Activated CD4-positive, alpha-beta T cell treated with anti-CD3 and anti-CD28 coated beads, Interleukin-2, amount 10 ng/mL, durations not matched to agents 7 days and 5 days (primary cell): ENCODE measurements around the gene PPIA. TPM values are rescaled to one million over a fixed set of nuclear protein-coding genes. Genes with fewer than 3 reads are reported as not detected.
A peak's percentile ranks its signal among the peaks of the same experiment; 100 is the strongest.

ENCODE experiments used
- CTCF ChIA-PET: fragments of 350-600 bp; sonication (Branson Sonifier 250); formaldehyde crosslinking; loops from one replicate; lab custom pipeline; 2021; ENCODE audit warnings: antibody characterized with exemption; lab: Charles Lee
- POLR2A ChIA-PET: fragments of 350-600 bp; sonication (Branson Sonifier 250); formaldehyde crosslinking; loops from one replicate; lab custom pipeline; 2021; ENCODE audit warnings: antibody characterized with exemption; lab: Charles Lee
- DNase-seq: peaks from one replicate; pipeline ENCODE4 v3.0.0-alpha.2; 2020
- H3K27ac Mint-ChIP-seq: one replicate; pipeline ENCODE4 v1.8.0; 2021; ENCODE audit warnings: mild to moderate bottlenecking, moderate library complexity, mixed read lengths
- H3K27me3 Mint-ChIP-seq: one replicate; pipeline ENCODE4 v1.8.0; 2021; ENCODE audit warnings: mixed read lengths
- H3K36me3 Mint-ChIP-seq: one replicate; pipeline ENCODE4 v1.8.0; 2021; ENCODE audit warnings: low read depth, mixed read lengths
- H3K4me1 Mint-ChIP-seq: one replicate; pipeline ENCODE4 v1.8.0; 2021; ENCODE audit warnings: mixed read lengths
- H3K4me3 Mint-ChIP-seq: one replicate; pipeline ENCODE4 v1.8.0; 2021; ENCODE audit warnings: mild to moderate bottlenecking, moderate library complexity, mixed read lengths
- H3K9me3 Mint-ChIP-seq: one replicate; pipeline ENCODE4 v1.8.0; 2021; ENCODE audit warnings: mixed read lengths
- total RNA-seq, 2 experiments: library from RNA; stranded (reverse); gene quantifications; one replicate each; pipeline ENCODE4 v1.2.3, GENCODE V29; 2021

The PPIA gene
- 1,000 to 10,000 TPM; 1,993 to 2,183 TPM for total RNA-seq

DNA sequence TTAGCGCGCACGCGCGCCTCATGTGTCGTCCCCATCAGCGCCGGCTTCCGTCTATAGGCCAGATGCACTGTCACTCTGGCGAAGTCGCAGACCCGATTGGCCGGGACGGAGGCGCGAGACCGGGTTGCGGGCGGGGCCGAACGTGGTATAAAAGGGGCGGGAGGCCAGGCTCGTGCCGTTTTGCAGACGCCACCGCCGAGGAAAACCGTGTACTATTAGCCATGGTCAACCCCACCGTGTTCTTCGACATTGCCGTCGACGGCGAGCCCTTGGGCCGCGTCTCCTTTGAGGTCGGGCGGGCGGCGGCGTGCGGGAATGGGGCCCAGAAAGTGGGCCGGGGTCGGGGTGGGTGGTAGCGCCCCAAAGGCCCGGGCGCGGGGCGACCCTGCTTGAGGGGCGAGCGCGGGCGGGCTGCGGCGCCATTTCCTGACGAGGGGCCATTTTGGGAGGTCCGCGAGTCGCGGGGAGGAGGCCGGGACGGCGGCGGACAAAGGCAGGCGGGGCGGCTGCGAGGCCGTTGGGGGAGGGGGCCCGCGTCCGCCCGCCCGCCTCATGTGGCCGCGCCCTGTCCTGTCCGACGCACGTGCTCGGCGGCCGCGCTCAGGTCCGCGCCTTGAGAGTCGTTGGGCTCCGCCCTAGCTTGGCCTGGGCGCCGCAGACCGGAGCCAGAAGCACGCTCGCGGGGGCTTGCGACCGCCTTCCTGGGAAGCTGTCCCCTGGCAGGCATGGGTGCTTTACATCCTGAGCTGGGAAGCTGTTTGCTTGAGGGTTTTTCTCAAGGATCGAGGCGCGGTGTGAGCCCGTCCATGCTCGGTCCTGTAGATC, at the start of gene PPIA:
Gene PPIA (plus strand): TSS at position 178 of the 825 bp plus-strand sequence. CDS start 44 bp downstream, at position 222.
- peak; percentile 99 for DNase-seq
- Mint-ChIP-seq H3K36me3 (peaks cover 43% of the 10 kb centered on the region), H3K4me3 (peak within 1 kb of the TSS; percentile 92), H3K27me3 (no peaks in the 10 kb centered on the region), H3K27ac (peak within 1 kb of the TSS; percentile 99), H3K9me3 (no peaks in the 10 kb centered on the region), H3K4me1 (peaks cover 43% of the 10 kb centered on the region)
- CTCF ChIA-PET = interaction anchor here (0.6 to 2.0 kb wide), 5 partner anchors 47 to 340 kb away, joined by 3 to 5 read pairs (median 3); no protein-coding TSS in a partner anchor
- POLR2A ChIA-PET = interaction anchor here (0.6 kb wide), 1 partner anchor 214 kb away, joined by 3 read pairs; the partner anchor contains the start of gene TMED4

DNA sequence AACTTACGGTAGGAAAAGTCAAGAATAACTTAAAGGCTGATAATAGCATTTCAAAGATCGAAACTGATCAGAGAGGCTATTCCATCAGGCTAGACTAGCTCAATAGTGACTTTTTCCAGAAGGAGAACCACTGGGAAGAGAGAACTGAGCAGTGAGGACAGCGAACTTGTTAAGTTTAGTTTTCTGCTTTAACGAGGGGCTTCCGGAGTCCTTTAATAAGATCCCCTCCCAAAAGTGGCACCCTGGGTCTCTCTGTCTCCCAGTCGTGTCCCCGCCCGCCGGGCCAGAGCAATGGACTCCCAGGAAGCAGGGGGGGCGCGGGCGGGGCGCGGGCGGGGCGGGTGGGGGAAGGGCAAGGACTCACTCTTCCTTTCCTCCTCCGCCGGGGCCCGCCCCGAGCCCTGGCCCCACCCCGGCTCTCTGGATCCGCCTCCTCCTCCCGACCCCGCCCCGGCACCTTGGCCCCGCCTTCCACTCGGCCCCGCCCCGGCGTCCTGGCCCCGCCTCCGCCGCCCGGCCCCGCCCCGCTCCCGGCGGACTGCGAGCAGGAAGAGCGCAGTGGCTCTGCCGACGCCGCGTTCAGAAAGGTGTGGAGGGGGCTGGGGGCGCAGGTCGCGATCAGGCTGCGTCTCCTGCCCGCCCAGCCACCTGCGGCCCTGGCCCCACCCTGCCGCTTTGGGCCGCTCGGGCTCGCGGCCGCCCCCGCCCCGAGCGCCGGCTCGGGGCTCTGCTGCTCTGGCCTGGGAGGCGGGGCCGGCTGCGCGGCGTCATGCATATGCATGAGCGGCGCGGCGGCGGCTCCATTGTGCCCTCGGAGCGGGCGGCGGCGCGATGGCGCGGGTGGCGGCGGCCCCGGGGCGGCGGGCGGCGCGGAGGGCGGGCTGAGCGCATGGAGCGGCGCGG, 48.2 kb upstream of the PPIA start, which contains the start of gene ZMIZ2:
Gene ZMIZ2 (plus strand): TSS at position 803 of the 903 bp plus-strand sequence. CDS start 7,403 bp downstream, outside the sequence.
- Mint-ChIP-seq H3K4me1 (peaks cover 35% of the 10 kb centered on the region), H3K36me3 (peaks cover 16% of the 10 kb centered on the region), H3K27me3 (no peaks in the 10 kb centered on the region), H3K27ac (peak within 1 kb of the TSS; percentile 79), H3K4me3 (peak within 1 kb of the TSS; percentile 81), H3K9me3 (no peaks in the 10 kb centered on the region)
- POLR2A ChIA-PET = no interaction called here
- DNase-seq = peak; percentile 91
- CTCF ChIA-PET = interaction anchor here (0.9 to 1.7 kb wide), 2 partner anchors 10 to 160 kb away, joined by 4 to 5 read pairs; no protein-coding TSS in a partner anchor

DNA sequence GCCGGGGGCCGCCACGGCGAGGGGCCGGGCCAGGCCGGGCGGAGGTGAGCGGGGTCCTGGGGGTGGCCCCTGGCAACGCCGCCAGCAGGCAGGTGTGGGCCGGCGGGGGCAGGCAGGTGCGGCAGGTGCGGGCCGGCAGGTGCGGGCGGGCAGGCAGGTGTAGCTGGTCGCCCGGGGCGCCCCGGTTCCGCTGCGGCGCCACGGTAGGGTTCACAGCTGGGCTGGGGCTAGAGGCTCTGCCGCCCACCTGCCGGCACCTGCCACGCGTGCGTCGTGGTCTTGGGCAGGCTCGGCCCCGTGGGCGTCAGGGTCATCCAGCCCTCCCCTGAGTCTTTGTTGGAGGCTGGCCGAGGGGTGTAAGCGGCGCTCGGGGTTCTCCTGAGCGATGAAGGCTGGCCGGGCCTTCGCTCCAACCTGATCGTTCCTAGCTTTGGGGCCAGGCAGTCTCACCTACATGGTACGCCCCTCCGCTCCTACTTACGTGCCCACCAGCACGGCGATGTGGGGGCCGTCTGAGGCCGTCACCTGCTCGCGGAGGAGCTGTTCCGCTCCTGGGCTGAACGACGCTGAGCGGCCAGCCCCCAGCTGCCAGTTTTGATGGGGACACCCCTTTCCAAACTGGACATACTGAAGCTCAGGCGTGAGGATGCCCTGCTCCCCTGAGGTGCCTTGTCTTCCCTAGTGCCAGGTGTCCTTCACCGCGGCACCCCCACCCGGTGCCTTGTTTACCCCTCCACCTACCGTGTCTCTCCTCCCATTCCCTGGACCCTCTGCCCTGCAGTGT, 47.3 kb upstream of the PPIA start:
- CTCF ChIA-PET = interaction anchor here (1.0 to 1.7 kb wide), 3 partner anchors 38 to 161 kb away, joined by 3 to 5 read pairs (median 3); no protein-coding TSS in a partner anchor
- H3K4me1 Mint-ChIP-seq = peaks cover 38% of the 10 kb centered on the region
- no peak for DNase-seq
- H3K27ac Mint-ChIP-seq = peak overlapping the region; percentile 79
- peak overlapping the region; percentile 81 for H3K4me3 Mint-ChIP-seq
- H3K36me3 Mint-ChIP-seq = peaks cover 16% of the 10 kb centered on the region
- no peaks in the 10 kb centered on the region for H3K27me3 Mint-ChIP-seq
- POLR2A ChIA-PET = interaction anchor here (0.5 to 1.4 kb wide), 2 partner anchors 98 to 143 kb away, joined by 3 to 5 read pairs; partner anchors contain the start of gene OGDH
- no peaks in the 10 kb centered on the region for H3K9me3 Mint-ChIP-seq

DNA sequence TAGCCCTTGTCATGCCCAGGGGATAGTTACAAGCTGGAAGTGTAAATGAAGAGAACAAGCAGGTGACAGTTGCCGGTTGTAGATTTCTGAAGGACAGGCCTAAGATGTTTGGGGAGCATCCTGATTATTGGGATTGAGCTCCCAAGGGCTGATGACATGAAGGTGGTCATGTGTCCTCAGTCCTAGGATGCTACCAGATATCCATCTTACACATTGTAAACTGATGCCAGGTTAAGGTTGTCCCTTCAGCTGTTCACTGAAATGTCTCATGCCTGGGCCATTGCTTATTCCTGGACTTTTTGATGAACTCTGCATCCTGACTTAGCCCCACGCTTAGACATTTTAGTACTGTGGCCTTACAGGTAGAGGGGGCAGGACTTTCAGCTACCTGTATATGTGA, 46.5 kb upstream of the PPIA start:
- H3K9me3 Mint-ChIP-seq = no peaks in the 10 kb centered on the region
- H3K4me3 Mint-ChIP-seq = peak overlapping the region; percentile 81
- H3K36me3 Mint-ChIP-seq = peaks cover 16% of the 10 kb centered on the region
- POLR2A ChIA-PET = interaction anchor here (0.6 to 1.4 kb wide), 2 partner anchors 23 to 144 kb away, joined by 5 to 6 read pairs; partner anchors contain the start of gene OGDH
- H3K4me1 Mint-ChIP-seq = peaks cover 45% of the 10 kb centered on the region
- H3K27me3 Mint-ChIP-seq = no peaks in the 10 kb centered on the region
- CTCF ChIA-PET = interaction anchor here (1.2 to 1.7 kb wide), 2 partner anchors 42 to 162 kb away, joined by 3 to 5 read pairs; no protein-coding TSS in a partner anchor
- peak overlapping the region; percentile 81 for H3K27ac Mint-ChIP-seq
- no peak for DNase-seq

DNA sequence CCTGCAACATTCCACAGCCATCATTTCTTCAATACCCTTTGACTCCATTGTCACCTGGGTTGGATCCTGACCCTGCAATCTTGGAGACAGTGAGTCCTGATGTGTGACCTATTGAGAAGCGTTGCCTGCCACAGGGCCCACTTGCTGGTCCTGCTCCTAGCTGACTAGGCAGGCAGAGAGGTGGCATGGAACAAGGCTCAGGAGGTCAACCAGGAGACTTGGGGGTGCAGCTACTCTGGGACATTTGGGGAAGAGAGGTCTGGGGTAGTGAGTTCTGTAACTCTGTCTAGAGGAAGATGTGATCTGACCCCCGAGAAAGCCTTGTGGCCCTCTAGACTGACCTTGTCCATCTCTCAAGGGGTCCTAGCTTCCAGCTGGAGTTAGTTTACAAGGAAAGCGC, 46.1 kb upstream of the PPIA start:
- H3K4me1 Mint-ChIP-seq = peaks cover 46% of the 10 kb centered on the region
- ChIA-PET CTCF (interaction anchor here (1.2 kb wide), 1 partner anchor 41 kb away, joined by 3 read pairs; no protein-coding TSS in a partner anchor), POLR2A (interaction anchor here (0.6 to 1.4 kb wide), 2 partner anchors 22 to 144 kb away, joined by 5 to 6 read pairs; partner anchors contain the start of gene OGDH)
- H3K4me3 Mint-ChIP-seq = peak overlapping the region; percentile 81
- no peaks in the 10 kb centered on the region for H3K27me3 Mint-ChIP-seq
- no peaks in the 10 kb centered on the region for H3K9me3 Mint-ChIP-seq
- no peak for DNase-seq
- peak overlapping the region; percentile 81 for H3K27ac Mint-ChIP-seq
- peaks cover 16% of the 10 kb centered on the region for H3K36me3 Mint-ChIP-seq

DNA sequence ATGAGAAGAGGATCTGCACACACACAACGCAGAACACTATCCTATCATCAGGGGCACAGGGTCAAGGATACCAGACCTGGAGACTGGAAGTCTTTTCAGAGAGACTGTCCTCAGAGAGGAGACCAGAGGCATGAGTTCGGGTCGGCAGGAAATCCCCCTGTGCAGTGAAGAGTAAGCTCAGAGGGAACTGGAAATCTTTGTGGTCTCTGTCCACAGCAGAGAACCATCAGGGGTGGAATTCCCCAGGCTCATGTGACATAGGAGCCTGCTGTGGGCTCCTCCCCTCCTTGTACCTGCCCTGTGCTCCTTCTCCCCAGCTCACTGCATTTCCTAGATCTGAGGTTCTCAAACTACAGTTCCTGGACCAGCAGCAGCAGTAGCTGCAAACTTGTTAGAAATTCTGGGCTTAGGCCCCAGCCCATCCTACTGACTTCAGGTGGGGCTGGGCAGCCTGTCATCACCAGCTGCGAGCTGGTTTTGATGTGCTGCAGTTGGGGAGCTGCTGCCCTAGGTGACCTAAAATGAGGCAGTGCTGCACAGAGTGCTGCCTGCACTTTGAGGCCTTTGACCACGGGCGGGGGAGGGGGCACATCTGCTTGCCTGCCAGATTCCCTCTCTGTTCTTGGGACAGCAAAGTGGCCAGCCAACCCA, 45.4 kb upstream of the PPIA start:
- no peaks in the 10 kb centered on the region for H3K9me3 Mint-ChIP-seq
- H3K27ac Mint-ChIP-seq = peak overlapping the region; percentile 81
- ChIA-PET POLR2A (interaction anchor here (0.6 kb wide), 1 partner anchor 97 kb away, joined by 3 read pairs; the partner anchor contains the start of gene H2AZ2), CTCF (interaction anchor here (0.8 kb wide), 1 partner anchor 21 kb away, joined by 3 read pairs; no protein-coding TSS in a partner anchor)
- H3K27me3 Mint-ChIP-seq = no peaks in the 10 kb centered on the region
- peak; percentile 46 for DNase-seq
- H3K36me3 Mint-ChIP-seq = peaks cover 16% of the 10 kb centered on the region
- peaks cover 46% of the 10 kb centered on the region for H3K4me1 Mint-ChIP-seq
- H3K4me3 Mint-ChIP-seq = peak overlapping the region; percentile 81

DNA sequence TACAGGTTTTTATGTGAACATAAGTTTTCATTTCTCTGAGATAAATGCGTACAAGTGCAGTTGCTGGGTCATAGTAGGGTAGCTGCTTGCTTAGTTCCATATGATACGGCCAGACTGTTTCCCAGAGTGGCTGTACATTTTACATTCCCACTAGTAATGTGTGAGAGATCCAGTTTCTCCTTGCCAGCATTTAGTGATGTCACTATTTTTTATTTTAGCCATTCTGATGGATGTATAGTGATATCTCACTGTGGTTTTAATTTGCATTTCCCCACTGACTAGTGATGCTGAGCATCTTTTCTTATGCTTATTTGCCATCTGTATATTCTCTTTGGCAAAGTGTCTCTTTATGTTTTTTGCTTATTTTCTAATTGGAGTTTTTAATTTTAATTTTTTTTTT, 43.7 kb upstream of the PPIA start:
- Mint-ChIP-seq H3K9me3 (no peaks in the 10 kb centered on the region), H3K27me3 (no peaks in the 10 kb centered on the region), H3K4me3 (no peak overlapping the region), H3K4me1 (peaks cover 42% of the 10 kb centered on the region), H3K36me3 (peaks cover 18% of the 10 kb centered on the region), H3K27ac (no peak overlapping the region)
- ChIA-PET CTCF (interaction anchor here (0.7 to 1.6 kb wide), 4 partner anchors 15 to 218 kb away, joined by 3 to 4 read pairs (median 4); no protein-coding TSS in a partner anchor), POLR2A (no interaction called here)
- no peak for DNase-seq

DNA sequence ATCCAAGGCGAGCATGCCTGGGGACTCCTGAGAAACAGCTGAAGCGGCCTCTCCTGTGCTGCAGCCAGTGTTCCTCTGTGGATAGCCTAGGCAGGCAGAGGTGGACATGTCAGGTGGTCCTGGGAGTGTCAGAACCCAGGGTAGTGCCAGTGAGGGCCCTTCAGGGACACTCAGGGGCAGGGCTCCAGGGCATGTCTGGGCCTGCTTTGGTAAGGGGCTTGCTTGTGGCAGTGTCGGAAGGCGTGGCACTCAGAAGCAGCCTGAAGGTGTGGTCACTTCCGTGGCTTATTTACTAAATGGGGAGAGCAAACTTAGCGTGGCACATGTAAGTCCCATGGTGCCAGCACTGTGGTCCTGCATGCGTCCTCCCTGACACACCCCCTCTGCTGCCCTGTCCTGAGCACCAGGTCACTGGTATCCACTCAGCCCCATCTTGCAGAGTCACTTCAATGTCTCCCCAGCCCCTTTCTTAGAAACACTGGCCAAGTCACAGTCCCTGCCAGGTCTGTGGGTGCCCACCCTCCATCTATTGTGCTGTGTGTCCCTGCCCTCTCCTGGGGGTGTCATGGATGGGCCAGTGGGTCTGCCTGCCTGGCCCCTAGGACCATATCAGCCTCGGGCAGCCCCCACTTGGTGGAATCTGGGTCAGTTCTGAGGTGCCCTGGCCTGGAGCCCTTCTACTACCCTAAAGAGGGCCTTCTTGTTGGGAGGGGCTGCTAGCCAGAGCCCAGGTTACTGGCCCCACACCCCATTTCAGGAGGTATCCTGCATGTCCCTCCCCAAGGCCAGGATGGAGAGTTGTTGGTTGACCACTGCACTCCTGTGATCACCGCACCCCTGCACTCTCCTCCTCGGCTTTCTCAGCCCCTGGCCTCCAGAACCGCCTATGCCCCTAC, 41.4 kb upstream of the PPIA start:
- Mint-ChIP-seq H3K36me3 (peaks cover 20% of the 10 kb centered on the region), H3K4me3 (no peak overlapping the region), H3K27me3 (no peaks in the 10 kb centered on the region), H3K4me1 (peaks cover 34% of the 10 kb centered on the region), H3K27ac (peak overlapping the region; percentile 46), H3K9me3 (no peaks in the 10 kb centered on the region)
- POLR2A ChIA-PET = no interaction called here
- DNase-seq = no peak
- CTCF ChIA-PET = interaction anchor here (1.0 kb wide), 1 partner anchor 72 kb away, joined by 4 read pairs; no protein-coding TSS in a partner anchor

DNA sequence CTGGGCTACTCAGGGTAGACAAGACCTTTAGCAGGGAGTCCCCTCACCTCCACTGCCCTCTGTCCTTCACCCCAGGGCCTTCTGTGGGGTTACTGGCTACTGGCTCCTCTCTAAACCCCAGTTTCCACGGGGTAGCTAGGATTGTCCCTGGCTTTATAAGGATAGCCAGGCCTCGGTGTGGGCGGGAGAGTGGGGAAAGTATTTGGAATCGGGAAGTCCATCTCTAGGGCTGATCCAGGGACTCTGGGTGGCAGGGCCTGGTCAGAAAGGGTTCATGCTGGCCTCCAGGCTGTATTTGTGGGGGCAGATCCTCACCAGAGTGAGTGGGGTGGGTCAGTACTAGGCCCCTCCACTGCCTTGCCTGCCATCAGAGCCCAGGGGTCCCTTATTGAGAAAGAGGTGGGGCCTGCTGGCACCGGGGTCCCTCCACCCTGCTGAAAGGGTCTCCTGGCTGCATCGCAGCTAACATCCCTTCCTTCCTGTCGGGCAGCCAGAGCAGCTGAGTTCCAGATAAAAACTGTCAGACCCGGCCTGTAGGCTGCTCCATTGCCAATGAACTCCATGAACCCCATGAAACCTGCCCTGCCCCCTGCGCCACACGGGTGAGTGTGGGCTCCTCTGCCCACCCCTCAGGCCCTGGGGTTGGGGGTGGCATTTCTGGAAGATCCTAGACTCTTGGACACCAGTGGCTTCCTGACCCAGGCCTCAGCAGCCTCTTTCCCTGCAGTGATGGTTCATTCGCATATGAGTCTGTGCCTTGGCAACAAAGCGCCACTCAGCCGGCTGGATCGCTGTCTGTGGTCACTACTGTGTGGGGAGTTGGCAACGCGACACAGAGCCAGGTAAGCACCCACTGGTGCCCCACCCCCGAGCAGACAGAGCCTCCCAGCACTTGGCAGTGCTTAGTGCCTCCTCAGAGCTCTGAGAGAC, 40.5 kb upstream of the PPIA start:
- POLR2A ChIA-PET = no interaction called here
- H3K9me3 Mint-ChIP-seq = no peaks in the 10 kb centered on the region
- CTCF ChIA-PET = interaction anchor here (1.0 kb wide), 1 partner anchor 71 kb away, joined by 4 read pairs; no protein-coding TSS in a partner anchor
- H3K27ac Mint-ChIP-seq = peak overlapping the region; percentile 19
- no peak overlapping the region for H3K4me3 Mint-ChIP-seq
- H3K36me3 Mint-ChIP-seq = peaks cover 14% of the 10 kb centered on the region
- H3K4me1 Mint-ChIP-seq = peaks cover 24% of the 10 kb centered on the region
- H3K27me3 Mint-ChIP-seq = no peaks in the 10 kb centered on the region
- DNase-seq = no peak
